Parathyroid adenoma (tissue), 2 donors: ENCODE results near the gene PALM2AKAP2.
"Not testable (repeated sequence)": the region's sequence is repeated elsewhere in the genome, so short reads cannot be mapped to it uniquely, and the experiment has no call there.

Experiments used
- H2AFZ ChIP-seq: fragments of 300-600 bp; sonication (generic); one replicate; pipeline ENCODE4 v1.7.0; 2017; ENCODE audit warnings: antibody characterized with exemption, mild to moderate bottlenecking
- H3K27ac ChIP-seq: fragments of 300-600 bp; sonication (generic); one replicate; pipeline ENCODE4 v1.7.0; 2017
- H3K27me3 ChIP-seq: fragments of 300-600 bp; sonication (generic); one replicate; pipeline ENCODE4 v1.7.0; 2017; ENCODE audit warnings: low read length; ENCODE audit not compliant: control insufficient read depth, insufficient read depth
- H3K36me3 ChIP-seq: fragments of 300-600 bp; sonication (generic); one replicate; pipeline ENCODE4 v1.7.0; 2017; ENCODE audit warnings: low read length; ENCODE audit not compliant: control insufficient read depth, insufficient read depth
- H3K4me1 ChIP-seq: fragments of 300-600 bp; sonication (generic); one replicate; pipeline ENCODE4 v1.7.0; 2017; ENCODE audit warnings: control low read depth
- H3K4me2 ChIP-seq: fragments of 300-600 bp; sonication (generic); one replicate; pipeline ENCODE4 v1.7.0; 2017; ENCODE audit warnings: low read length
- H3K4me3 ChIP-seq: fragments of 300-600 bp; sonication (generic); one replicate; pipeline ENCODE4 v1.7.0; 2017; ENCODE audit warnings: low read depth, low read length
- H3K79me2 ChIP-seq: fragments of 300-600 bp; sonication (generic); one replicate; pipeline ENCODE4 v1.7.0; 2017; ENCODE audit warnings: control low read depth
- H3K9ac ChIP-seq: fragments of 300-600 bp; sonication (generic); one replicate; pipeline ENCODE4 v1.7.0; 2017; ENCODE audit warnings: mild to moderate bottlenecking
- H3K9me3 ChIP-seq: fragments of 300-600 bp; sonication (generic); one replicate; pipeline ENCODE4 v1.7.0; 2017; ENCODE audit warnings: low read length; ENCODE audit not compliant: control insufficient read depth
- CTCF ChIP-seq: fragments of 300-600 bp; sonication (generic); IDR thresholded peaks from one replicate; pipeline ENCODE4 v1.7.0; 2017; ENCODE audit warnings: antibody characterized with exemption, mild to moderate bottlenecking
- donor health status: primary hyperparathyroidism.

Gene PALM2AKAP2

DNA sequence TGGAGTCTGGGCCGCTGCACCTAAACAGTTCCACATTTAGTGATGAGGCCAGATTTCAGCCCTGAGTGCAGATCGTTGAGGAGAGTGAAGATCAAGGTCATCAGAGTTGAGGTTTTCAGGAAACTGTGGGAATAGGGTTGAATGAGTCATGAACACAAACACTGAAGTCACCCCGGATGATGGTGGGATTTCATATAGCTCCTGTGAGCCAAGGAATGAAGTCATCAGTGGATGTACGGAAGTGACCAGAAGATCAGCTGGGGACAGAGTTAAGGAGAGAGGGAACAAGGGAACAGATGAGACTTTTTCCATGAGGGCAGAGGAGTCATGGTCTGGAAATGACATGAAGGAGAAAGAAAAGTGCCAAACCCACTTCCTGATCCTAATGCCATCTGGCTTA lies 36.5 kb downstream of the PALM2AKAP2 start:
- Histone ChIP-seq H3K9ac (no peak overlapping the region), H3K4me2 (no peak overlapping the region), H3K27ac (peak overlapping the region; percentile 24), H3K4me3 (no peak overlapping the region), H3K9me3 (no peaks in the 10 kb centered on the region), H3K36me3 (no peaks in the 10 kb centered on the region), H3K27me3 (no peaks in the 10 kb centered on the region), H2AFZ (no peak overlapping the region), H3K4me1 (no peaks in the 10 kb centered on the region), H3K79me2 (no peaks in the 10 kb centered on the region)
- no peak for TF ChIP-seq CTCF

- Histone ChIP-seq H3K9me3 (no peaks in the 10 kb centered on the region), H2AFZ (no peak overlapping the region), H3K27me3 (no peaks in the 10 kb centered on the region), H3K36me3 (no peaks in the 10 kb centered on the region), H3K4me3 (no peak overlapping the region), H3K9ac (no peak overlapping the region), H3K27ac (peak overlapping the region; percentile 24), H3K4me2 (no peak overlapping the region), H3K4me1 (no peaks in the 10 kb centered on the region), H3K79me2 (no peaks in the 10 kb centered on the region)
- TF ChIP-seq CTCF: no peak
These were observed 37.3 kb downstream of the PALM2AKAP2 start for GRCh38 chr9:109817146-109817845.

DNA sequence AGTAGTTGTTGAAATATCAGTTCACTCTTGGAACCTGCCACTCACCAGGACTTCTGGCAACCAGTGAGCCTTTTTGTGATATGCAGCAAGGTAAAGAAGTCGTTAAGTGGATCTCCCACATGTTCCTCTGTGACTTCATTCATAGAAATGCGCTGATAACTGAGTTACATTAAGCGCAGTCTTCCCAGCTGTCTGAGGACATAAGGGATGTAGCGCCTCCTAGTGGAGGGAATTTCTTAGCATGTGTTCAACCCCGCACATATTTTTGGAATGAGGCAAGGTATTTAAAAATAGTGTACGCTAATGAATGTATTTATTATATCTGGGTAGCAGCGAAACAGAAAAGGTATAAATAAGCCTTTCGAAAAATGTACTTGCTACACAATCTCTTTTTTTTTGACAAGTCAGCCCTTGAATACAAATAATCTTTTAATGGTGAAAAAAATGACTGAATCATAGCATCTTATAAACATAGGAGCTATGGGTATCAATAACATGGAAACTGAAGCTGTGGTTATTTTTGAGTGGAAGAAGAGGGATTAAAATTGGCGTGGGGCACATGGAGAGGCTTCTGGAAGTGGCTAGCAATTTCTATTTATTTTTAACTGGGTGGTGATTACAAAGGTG lies 38.0 kb downstream of the PALM2AKAP2 start:
- Histone ChIP-seq H3K36me3 (no peaks in the 10 kb centered on the region), H3K27me3 (no peaks in the 10 kb centered on the region), H3K79me2 (no peaks in the 10 kb centered on the region), H3K4me2 (no peak overlapping the region), H3K4me3 (no peak overlapping the region), H3K9ac (no peak overlapping the region), H2AFZ (no peak overlapping the region), H3K9me3 (no peaks in the 10 kb centered on the region), H3K4me1 (no peaks in the 10 kb centered on the region), H3K27ac (no peak overlapping the region)
- peak; percentile 73 for TF ChIP-seq CTCF

DNA sequence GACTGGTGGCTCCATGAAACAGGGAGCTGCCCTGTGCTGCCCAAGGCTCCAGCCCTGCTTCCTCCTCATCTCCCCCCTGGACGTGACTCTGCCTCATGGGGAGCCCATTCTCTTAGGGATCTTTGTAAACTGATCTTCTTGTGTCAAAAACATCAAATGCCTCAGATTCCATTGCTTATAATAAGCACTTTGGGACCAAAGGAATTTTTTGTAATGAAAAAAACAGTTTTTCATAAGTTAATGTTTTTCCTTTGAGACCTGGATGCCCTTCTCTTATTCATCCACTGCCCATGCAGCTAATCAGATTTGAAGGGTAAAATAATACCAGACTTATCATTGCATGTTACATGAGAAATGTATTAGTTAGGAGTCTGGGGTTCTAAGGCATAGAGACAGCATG lies 41.7 kb downstream of the PALM2AKAP2 start:
- Histone ChIP-seq H3K4me2 (no peak overlapping the region), H3K27me3 (no peaks in the 10 kb centered on the region), H3K79me2 (no peaks in the 10 kb centered on the region), H2AFZ (no peak overlapping the region), H3K9ac (no peak overlapping the region), H3K36me3 (no peaks in the 10 kb centered on the region), H3K9me3 (no peaks in the 10 kb centered on the region), H3K4me1 (no peaks in the 10 kb centered on the region), H3K4me3 (no peak overlapping the region), H3K27ac (no peak overlapping the region)
- TF ChIP-seq CTCF: no peak

- not testable (repeated sequence) for H3K4me1 ChIP-seq, H3K9me3 ChIP-seq, H3K36me3 ChIP-seq, H3K27ac ChIP-seq, H3K9ac ChIP-seq, H3K4me3 ChIP-seq, H2AFZ ChIP-seq, H3K79me2 ChIP-seq, H3K27me3 ChIP-seq, H3K4me2 ChIP-seq
These were observed 45.4 kb downstream of the PALM2AKAP2 start for GRCh38 chr9:109825383-109825782.
